Caco-2 (cell line): ENCODE results near the gene ABLIM2. TPM values are rescaled to one million over a fixed set of nuclear protein-coding genes. Genes with fewer than 3 reads are reported as not detected.

ENCODE experiments used
- BruUV-seq: library from RNA; stranded (reverse); fragments of 400-500 nt; replicated peaks from 2 replicates; lab custom pipeline; 2021; lab: Mats Ljungman, UMichigan
- CTCF ChIA-PET: fragments of 300-600 bp; sonication (Branson Sonifier 250); formaldehyde crosslinking; loops from one replicate; lab custom pipeline; 2022; ENCODE audit warnings: antibody characterized with exemption; lab: Charles Lee
- POLR2A ChIA-PET: fragments of 300-600 bp; sonication (Branson Sonifier 250); formaldehyde crosslinking; loops from one replicate; lab custom pipeline; 2022; ENCODE audit warnings: antibody characterized with exemption; lab: Charles Lee
- DNase-seq, 2 experiments: peaks; one replicate each; pipeline versions ENCODE4 v3.0.0 to v3.0.0-alpha.2; 2020 to 2022
- H3K27me3 ChIP-seq: replicated peaks from 2 replicates; pipeline ENCODE4 v1.6.0; 2011; ENCODE audit warnings: low read length; ENCODE audit not compliant: control insufficient read depth, insufficient read depth
- H3K36me3 ChIP-seq: 2 replicates; pipeline ENCODE4 v1.5.1; 2011; ENCODE audit warnings: low read length; ENCODE audit not compliant: control insufficient read depth, insufficient read depth
- H3K4me1 ChIP-seq: fragments of 250-450 bp; sonication (Bioruptor Pico); 2 replicates; pipeline ENCODE4 v1.5.1; 2020; ENCODE audit warnings: mild to moderate bottlenecking
- H3K4me3 ChIP-seq: 2 replicates; pipeline ENCODE4 v1.5.1; 2011; ENCODE audit warnings: low read depth, mild to moderate bottlenecking, control low read depth, low read length
- H3K9me3 ChIP-seq: fragments of 250-450 bp; sonication (Bioruptor Pico); 2 replicates; pipeline ENCODE4 v1.5.1; 2020; ENCODE audit warnings: mild to moderate bottlenecking, moderate library complexity
- H3K27ac Mint-ChIP-seq: one replicate; pipeline ENCODE4 v1.8.0; 2022; ENCODE audit warnings: mixed read lengths; ENCODE audit not compliant: unreplicated experiment
- H3K27me3 Mint-ChIP-seq: one replicate; pipeline ENCODE4 v1.8.0; 2022; ENCODE audit warnings: mixed read lengths; ENCODE audit not compliant: insufficient read depth, unreplicated experiment
- H3K36me3 Mint-ChIP-seq: one replicate; pipeline ENCODE4 v1.8.0; 2022; ENCODE audit warnings: mild to moderate bottlenecking, mixed read lengths; ENCODE audit not compliant: insufficient read depth, unreplicated experiment
- H3K4me1 Mint-ChIP-seq: one replicate; pipeline ENCODE4 v1.8.0; 2022; ENCODE audit warnings: low read depth, mixed read lengths; ENCODE audit not compliant: unreplicated experiment
- H3K4me3 Mint-ChIP-seq: one replicate; pipeline ENCODE4 v1.8.0; 2022; ENCODE audit warnings: mild to moderate bottlenecking, moderate library complexity, mixed read lengths; ENCODE audit not compliant: unreplicated experiment
- H3K9me3 Mint-ChIP-seq: one replicate; pipeline ENCODE4 v1.8.0; 2022; ENCODE audit warnings: mixed read lengths; ENCODE audit not compliant: unreplicated experiment
- CTCF ChIP-seq, 2 experiments: fragments of 200-600 bp in 1 of 2; IDR thresholded peaks; 1 replicate in 1 of 2; 2 replicates in 1 of 2; pipeline versions ENCODE4 v1.5.1 to v1.8.0; 2011 to 2022; ENCODE audit warnings: antibody characterized with exemption in 1 of 2, control low read depth in 1 of 2, inconsistent platforms in 1 of 2, low read depth in 1 of 2, low read length in 1 of 2, mild to moderate bottlenecking in 1 of 2, moderate library complexity in 1 of 2; ENCODE audit not compliant: insufficient read depth in 1 of 2, severe bottlenecking in 1 of 2, unreplicated experiment in 1 of 2
- intact Hi-C: fragments of 100-400 bp; cut with micrococcal nuclease; formaldehyde crosslinking; loops from one replicate; pipeline ENCODE4 v1.10.0; 2022; ENCODE audit not compliant: unreplicated experiment
- total RNA-seq: library from RNA; stranded (reverse); gene quantifications from 2 replicates; pipeline ENCODE4 v1.2.3, GENCODE V29; 2022

The ABLIM2 gene
- total RNA-seq, 1 experiment from 2014 or later: 0.23 TPM

DNA sequence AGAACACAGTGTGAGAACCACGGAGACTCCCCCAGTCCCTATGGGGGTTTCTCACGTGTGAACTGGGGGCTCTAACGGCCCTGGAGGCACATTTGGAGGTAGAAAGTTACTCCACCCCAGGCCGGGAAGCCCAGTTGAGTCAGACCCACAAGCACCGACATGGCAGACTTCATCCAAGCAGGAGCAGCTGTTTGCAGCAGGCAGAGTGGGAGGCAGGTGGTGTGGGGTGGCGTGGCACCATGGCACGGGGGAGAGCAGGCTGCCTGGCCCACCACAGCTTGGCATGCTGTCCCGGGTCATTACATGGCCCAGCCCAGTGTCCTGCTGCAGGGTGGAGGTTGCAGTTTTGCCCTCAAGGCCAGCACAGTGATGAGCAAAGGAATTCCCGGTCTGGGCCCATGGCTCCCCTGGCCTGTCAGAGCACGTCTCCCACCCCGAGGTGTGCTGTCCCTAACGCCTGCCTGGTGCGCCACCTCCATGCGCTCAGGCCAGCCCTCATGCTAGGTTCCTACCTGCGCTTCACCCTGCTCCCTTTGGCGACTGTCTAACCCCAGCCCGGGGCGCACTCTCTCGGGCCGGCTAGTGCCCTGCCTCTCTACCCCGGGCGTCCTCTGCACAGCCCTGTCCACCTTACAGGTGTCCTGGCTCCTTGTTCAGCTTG is 128.4 kb downstream of the ABLIM2 start:
- ChIA-PET POLR2A (no interaction called here), CTCF (no interaction called here)
- Mint-ChIP-seq H3K9me3 (no peaks in the 10 kb centered on the region), H3K27me3 (no peaks in the 10 kb centered on the region), H3K4me1 (peaks cover 5% of the 10 kb centered on the region), H3K4me3 (no peak overlapping the region), H3K36me3 (no peaks in the 10 kb centered on the region), H3K27ac (no peak overlapping the region)
- Histone ChIP-seq H3K4me1 (no peaks in the 10 kb centered on the region), H3K36me3 (no peaks in the 10 kb centered on the region), H3K27me3 (no peaks in the 10 kb centered on the region), H3K4me3 (no peak overlapping the region), H3K9me3 (no peaks in the 10 kb centered on the region)
- intact Hi-C loops: no loop called here
- no peak for DNase-seq
- BruUV-seq: no TSS peak
- no peak for TF ChIP-seq CTCF (IDR thresholded peaks at IDR 0.05; ENCODE audit: insufficient read depth in 1 of 2, low read depth in 1 of 2, low read length in 1 of 2, severe bottlenecking in 1 of 2, unreplicated experiment in 1 of 2)

DNA sequence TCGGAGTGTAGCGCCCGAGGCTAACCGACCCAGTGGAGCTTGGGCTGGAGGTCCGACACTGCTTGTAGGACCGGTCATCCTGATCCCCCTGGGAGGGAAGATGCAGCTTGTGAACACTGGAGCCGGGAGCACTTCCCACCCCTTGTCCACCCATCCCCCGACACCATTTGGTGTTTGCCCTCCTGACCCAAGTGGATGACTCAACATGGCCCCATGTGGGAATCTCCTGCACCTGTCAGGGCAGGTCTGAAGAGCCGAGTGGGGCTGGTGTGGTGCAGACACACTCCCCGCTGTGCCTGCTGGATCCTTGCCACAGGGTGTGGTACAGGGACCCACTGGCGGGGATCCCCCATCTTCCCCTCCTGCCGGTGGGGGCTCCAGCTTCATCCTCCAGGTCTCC is 128.9 kb downstream of the ABLIM2 start:
- Mint-ChIP-seq H3K27me3 (no peaks in the 10 kb centered on the region), H3K9me3 (no peaks in the 10 kb centered on the region), H3K36me3 (no peaks in the 10 kb centered on the region), H3K4me3 (no peak overlapping the region), H3K4me1 (peaks cover 5% of the 10 kb centered on the region), H3K27ac (no peak overlapping the region)
- ChIA-PET CTCF (no interaction called here), POLR2A (interaction anchor here (0.5 kb wide), 1 partner anchor 399 kb away, joined by 6 read pairs; no protein-coding TSS in a partner anchor)
- Histone ChIP-seq H3K4me1 (no peaks in the 10 kb centered on the region), H3K9me3 (no peaks in the 10 kb centered on the region), H3K27me3 (no peaks in the 10 kb centered on the region), H3K4me3 (no peak overlapping the region), H3K36me3 (no peaks in the 10 kb centered on the region)
- no peak for TF ChIP-seq CTCF (IDR thresholded peaks at IDR 0.05; ENCODE audit: insufficient read depth in 1 of 2, low read depth in 1 of 2, low read length in 1 of 2, severe bottlenecking in 1 of 2, unreplicated experiment in 1 of 2)
- intact Hi-C loops: no loop called here
- DNase-seq: no peak
- BruUV-seq: no TSS peak

DNA sequence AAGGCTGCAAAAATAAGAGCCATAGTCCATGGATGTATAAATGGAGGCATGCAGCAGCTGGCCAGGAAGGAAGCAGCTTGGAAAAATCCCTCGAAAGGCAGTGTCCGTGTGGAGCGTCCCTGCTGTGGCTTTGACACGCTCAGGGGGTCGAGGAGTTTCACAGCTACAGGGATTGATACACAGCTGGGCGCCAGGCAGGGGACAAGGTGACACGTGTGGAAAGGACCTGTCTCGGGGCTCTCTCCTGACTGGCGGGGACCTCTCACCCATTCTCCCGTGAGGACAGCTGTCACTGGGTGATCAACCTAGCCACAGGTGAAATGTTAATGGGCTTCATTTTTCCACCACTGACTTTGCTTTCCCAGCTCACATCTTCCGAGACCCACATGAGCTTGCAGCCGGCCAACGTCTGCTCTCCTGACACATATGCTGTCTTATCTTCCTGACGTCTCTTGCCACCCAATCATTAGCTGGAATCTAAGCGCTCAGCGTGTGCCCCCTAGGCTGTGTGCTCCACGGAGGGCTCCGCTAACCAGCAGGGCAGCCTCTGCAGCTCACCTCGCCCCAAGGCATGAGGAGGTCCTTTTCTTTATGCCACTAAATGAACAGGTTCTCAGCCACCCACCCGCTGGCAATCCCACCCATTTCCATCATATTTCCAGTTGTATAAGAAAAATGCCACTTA is 129.6 kb downstream of the ABLIM2 start:
- POLR2A ChIA-PET: interaction anchor here (0.5 kb wide), 1 partner anchor 398 kb away, joined by 6 read pairs; no protein-coding TSS in a partner anchor
- CTCF ChIA-PET: no interaction called here
- H3K27me3 ChIP-seq: no peaks in the 10 kb centered on the region

More for the DNA sequence above, 129.6 kb downstream of the ABLIM2 start:
- H3K27ac Mint-ChIP-seq: no peak overlapping the region
- Histone ChIP-seq H3K4me3 (no peak overlapping the region), H3K9me3 (no peaks in the 10 kb centered on the region), H3K36me3 (no peaks in the 10 kb centered on the region), H3K4me1 (no peaks in the 10 kb centered on the region)
- no peak for TF ChIP-seq CTCF (IDR thresholded peaks at IDR 0.05; ENCODE audit: insufficient read depth in 1 of 2, low read depth in 1 of 2, low read length in 1 of 2, severe bottlenecking in 1 of 2, unreplicated experiment in 1 of 2)
- peaks cover 5% of the 10 kb centered on the region for H3K4me1 Mint-ChIP-seq
- no peaks in the 10 kb centered on the region for H3K27me3 Mint-ChIP-seq
- no peak overlapping the region for H3K4me3 Mint-ChIP-seq
- H3K9me3 Mint-ChIP-seq: no peaks in the 10 kb centered on the region
- BruUV-seq: no TSS peak
- no peaks in the 10 kb centered on the region for H3K36me3 Mint-ChIP-seq
- DNase-seq: no peak
- intact Hi-C loops: no loop called here
